Panc1 (cell line): ENCODE measurements around the gene FBRS.

Experiments
- POLR2AphosphoS5 ChIP-seq: IDR thresholded peaks from 2 replicates; pipeline ENCODE4 v1.6.1; 2012; ENCODE audit warnings: mild to moderate bottlenecking, low read depth, low read length, moderate library complexity
- TF ChIP-seq, protein P1 (sequence below): fragments of 450-650 bp; IDR thresholded peaks from 2 replicates; pipeline ENCODE4 v1.5.1; 2017; ENCODE audit warnings: mild to moderate bottlenecking
- TF ChIP-seq, protein P2 (sequence below), 2 experiments: IDR thresholded peaks; 2 replicates each; pipeline ENCODE4 v1.6.1; 2011 to 2012; ENCODE audit warnings: low read depth in 2 of 2, control low read depth in 1 of 2, low read length in 1 of 2, mild to moderate bottlenecking in 1 of 2, moderate library complexity in 1 of 2; ENCODE audit not compliant: insufficient read depth in 1 of 2

DNA sequence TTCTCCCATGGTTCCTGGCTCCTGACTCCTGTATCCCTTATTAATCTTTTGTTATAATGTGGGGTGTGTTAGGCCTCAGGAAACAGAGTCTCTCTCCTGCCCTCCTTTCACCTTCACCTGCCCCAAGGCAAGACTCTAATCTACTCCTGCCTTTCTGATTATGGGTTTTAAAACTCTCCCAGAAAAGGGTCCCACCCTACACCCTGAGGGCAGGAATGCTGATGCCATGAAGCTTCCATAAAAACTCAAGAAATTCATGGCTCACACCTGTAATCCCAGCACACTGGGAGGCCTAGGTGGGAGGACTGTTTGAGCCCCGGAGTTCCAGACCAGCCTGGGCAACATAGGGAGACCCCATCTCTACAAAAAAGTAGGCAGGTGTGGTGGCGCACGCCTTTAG lies 22.1 kb downstream of the FBRS start:
- TF ChIP-seq, protein P1, sequence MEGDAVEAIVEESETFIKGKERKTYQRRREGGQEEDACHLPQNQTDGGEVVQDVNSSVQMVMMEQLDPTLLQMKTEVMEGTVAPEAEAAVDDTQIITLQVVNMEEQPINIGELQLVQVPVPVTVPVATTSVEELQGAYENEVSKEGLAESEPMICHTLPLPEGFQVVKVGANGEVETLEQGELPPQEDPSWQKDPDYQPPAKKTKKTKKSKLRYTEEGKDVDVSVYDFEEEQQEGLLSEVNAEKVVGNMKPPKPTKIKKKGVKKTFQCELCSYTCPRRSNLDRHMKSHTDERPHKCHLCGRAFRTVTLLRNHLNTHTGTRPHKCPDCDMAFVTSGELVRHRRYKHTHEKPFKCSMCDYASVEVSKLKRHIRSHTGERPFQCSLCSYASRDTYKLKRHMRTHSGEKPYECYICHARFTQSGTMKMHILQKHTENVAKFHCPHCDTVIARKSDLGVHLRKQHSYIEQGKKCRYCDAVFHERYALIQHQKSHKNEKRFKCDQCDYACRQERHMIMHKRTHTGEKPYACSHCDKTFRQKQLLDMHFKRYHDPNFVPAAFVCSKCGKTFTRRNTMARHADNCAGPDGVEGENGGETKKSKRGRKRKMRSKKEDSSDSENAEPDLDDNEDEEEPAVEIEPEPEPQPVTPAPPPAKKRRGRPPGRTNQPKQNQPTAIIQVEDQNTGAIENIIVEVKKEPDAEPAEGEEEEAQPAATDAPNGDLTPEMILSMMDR, result no peak
- no peak for TF ChIP-seq POLR2AphosphoS5
- TF ChIP-seq, protein P2, sequence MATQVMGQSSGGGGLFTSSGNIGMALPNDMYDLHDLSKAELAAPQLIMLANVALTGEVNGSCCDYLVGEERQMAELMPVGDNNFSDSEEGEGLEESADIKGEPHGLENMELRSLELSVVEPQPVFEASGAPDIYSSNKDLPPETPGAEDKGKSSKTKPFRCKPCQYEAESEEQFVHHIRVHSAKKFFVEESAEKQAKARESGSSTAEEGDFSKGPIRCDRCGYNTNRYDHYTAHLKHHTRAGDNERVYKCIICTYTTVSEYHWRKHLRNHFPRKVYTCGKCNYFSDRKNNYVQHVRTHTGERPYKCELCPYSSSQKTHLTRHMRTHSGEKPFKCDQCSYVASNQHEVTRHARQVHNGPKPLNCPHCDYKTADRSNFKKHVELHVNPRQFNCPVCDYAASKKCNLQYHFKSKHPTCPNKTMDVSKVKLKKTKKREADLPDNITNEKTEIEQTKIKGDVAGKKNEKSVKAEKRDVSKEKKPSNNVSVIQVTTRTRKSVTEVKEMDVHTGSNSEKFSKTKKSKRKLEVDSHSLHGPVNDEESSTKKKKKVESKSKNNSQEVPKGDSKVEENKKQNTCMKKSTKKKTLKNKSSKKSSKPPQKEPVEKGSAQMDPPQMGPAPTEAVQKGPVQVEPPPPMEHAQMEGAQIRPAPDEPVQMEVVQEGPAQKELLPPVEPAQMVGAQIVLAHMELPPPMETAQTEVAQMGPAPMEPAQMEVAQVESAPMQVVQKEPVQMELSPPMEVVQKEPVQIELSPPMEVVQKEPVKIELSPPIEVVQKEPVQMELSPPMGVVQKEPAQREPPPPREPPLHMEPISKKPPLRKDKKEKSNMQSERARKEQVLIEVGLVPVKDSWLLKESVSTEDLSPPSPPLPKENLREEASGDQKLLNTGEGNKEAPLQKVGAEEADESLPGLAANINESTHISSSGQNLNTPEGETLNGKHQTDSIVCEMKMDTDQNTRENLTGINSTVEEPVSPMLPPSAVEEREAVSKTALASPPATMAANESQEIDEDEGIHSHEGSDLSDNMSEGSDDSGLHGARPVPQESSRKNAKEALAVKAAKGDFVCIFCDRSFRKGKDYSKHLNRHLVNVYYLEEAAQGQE (IDR thresholded peaks at IDR 0.05; ENCODE audit: insufficient read depth in 1 of 2, low read depth in 2 of 2, low read length in 1 of 2), result no peak
